Inflammatory macrophage treated with lipopolysaccharide for 1 hour (primary cell): ENCODE data around the gene RHOBTB3.

Source experiments
- DNase-seq, 2 donors: peaks; one replicate each; pipeline ENCODE4 v3.0.0-alpha.2; 2020 to 2022

RHOBTB3 gene

DNA sequence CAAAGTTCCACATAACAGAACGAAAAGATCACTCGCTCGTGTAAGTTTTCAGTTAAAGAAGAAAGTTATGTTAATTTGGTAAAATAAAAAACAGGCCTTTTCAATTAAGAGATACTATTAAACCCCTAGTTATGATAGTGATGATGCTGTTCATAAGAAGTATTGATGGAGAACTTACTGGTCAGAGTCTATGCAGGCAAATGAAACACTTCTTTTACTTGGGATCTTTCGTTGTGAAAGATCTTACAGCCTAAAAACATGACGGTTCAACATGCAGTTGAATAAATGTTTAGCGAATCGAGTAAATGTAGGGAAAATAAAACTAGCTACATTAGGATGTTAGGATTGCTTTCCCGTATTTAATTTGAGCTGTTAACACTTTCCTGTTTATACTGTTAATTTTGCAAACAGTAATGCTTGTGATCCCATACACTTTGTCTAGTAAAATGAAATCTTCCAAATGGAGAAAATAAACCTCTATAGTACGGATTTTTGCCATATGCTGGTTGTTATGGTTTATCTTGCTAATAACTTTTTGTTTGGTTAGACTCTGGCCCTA lies 2.0 kb downstream of the RHOBTB3 start:
- DNase-seq, result no peak

- no peak for DNase-seq
These were observed 3.1 kb downstream of the RHOBTB3 start for GRCh38 chr5:95734187-95734586.

GRCh38 chr5:95734906-95735305 lies 3.8 kb downstream of the RHOBTB3 start:
- DNase-seq, result no peak

GRCh38 chr5:95735406-95735805 lies 4.3 kb downstream of the RHOBTB3 start:
- DNase-seq, result no peak

DNA sequence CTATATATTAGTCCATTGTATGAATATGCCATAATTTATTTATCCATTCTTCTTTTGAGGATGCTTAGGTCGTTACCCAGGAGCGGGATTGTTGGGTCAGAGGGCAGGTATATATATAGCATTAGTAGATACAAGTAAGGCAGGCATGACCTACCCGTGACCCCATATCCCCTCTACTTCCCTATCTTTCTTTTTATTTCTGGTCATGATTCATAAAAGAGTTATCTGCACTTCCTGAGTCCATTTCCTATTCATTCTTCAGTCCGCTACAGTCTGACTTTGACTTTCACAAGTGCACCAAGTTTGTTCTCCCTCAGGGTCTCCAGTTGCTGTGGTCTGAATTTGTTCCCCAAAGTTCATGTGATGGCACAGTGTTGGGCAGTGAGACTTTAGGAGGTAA lies 6.9 kb downstream of the RHOBTB3 start:
- DNase-seq, result peak in 1 of 2 donors; percentile 22

GRCh38 chr5:95738834-95739233 lies 7.7 kb downstream of the RHOBTB3 start:
- DNase-seq, result no peak

DNA sequence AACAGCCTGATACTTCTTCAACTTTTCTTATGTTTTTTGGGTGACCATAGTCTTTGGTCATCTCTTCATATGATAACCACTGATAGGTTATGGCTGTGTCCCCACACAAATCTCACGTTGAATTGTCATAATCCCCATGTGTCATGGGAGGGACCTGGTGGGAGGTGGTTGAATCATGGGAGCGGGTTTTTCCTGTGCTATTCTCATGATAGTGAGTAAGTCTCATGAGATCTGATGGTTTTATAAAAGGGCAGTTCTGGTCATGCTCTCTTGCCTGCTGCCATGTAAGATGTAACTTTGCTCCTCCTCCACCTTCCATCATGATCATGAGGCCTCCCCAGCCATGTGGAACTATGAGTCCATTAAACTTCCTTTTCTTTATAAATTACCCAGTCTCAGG lies 8.7 kb downstream of the RHOBTB3 start:
- peak; percentile 45 to 55 for DNase-seq

DNA sequence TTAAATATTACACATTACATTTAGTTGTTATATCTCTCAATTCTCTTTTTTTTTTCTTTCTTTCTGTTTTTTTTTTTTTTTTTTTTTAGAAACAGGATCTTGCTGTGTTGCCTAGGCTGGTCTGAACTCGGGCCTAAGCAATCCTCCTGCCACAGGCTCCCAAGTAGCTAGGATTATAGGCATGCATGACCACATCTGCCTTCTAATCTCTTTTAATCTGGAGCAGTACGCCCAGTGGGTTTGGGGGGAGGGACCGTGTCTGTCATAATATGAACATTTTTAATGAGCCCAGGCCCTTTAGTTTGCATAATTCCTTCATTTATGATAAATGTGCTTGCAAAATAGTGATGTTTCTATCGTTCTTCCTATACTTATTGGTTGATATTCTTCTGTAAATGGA lies 10.3 kb downstream of the RHOBTB3 start:
- no peak for DNase-seq

DNA sequence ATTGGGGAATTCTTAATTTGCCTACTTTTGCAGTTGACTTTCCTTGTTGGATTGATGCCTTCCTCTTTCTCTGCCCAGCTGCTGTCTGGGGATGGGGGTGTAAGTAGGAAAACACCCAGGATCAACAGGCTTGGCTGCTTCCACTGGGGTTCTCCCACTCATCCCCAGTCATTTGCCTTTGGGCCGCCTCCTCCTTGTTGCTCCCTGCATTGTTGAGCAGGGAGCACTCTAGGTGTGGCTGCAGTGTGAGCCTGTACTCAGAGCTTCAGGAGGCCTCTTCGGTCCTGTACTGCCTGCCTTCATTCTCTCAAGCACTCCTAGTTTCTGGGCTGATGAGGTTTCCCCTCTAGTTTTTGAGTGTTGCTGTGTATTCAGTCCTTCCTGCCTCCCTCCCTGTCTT lies 12.1 kb downstream of the RHOBTB3 start:
- DNase-seq, result peak in 1 of 2 donors; percentile 44

GRCh38 chr5:95743877-95744276 lies 12.7 kb downstream of the RHOBTB3 start:
- no peak for DNase-seq

GRCh38 chr5:95746194-95746593 lies 15.1 kb downstream of the RHOBTB3 start:
- no peak for DNase-seq

- DNase-seq, result no peak
These were observed 15.9 kb downstream of the RHOBTB3 start for GRCh38 chr5:95746722-95747679.

DNA sequence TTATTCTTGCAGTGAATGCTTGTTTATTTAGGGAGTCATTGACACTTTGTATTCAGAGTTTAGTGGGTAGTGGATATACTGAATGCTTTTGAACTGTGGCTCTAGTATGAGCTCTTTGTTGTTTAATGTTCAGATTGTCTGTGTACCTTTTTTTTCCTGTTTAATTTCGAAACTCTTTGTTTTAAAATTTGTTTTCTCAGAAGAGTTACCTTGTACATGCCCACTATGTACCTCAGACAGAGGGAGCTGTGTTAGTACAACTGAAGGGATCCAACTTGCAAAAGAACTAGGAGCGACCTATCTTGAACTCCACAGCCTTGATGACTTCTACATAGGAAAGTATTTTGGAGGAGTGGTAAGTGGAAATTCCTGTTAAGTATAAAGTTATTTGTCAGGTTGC lies 17.0 kb downstream of the RHOBTB3 start:
- DNase-seq, result no peak

GRCh38 chr5:95754545-95754944 lies 23.4 kb downstream of the RHOBTB3 start:
- no peak for DNase-seq

- no peak for DNase-seq
These were observed 27.9 kb downstream of the RHOBTB3 start for GRCh38 chr5:95759005-95759404.

GRCh38 chr5:95759634-95760033 lies 28.5 kb downstream of the RHOBTB3 start:
- DNase-seq, result no peak

- DNase-seq, result peak; percentile 63 to 77
These were observed 29.4 kb downstream of the RHOBTB3 start for GRCh38 chr5:95760273-95761191.

DNA sequence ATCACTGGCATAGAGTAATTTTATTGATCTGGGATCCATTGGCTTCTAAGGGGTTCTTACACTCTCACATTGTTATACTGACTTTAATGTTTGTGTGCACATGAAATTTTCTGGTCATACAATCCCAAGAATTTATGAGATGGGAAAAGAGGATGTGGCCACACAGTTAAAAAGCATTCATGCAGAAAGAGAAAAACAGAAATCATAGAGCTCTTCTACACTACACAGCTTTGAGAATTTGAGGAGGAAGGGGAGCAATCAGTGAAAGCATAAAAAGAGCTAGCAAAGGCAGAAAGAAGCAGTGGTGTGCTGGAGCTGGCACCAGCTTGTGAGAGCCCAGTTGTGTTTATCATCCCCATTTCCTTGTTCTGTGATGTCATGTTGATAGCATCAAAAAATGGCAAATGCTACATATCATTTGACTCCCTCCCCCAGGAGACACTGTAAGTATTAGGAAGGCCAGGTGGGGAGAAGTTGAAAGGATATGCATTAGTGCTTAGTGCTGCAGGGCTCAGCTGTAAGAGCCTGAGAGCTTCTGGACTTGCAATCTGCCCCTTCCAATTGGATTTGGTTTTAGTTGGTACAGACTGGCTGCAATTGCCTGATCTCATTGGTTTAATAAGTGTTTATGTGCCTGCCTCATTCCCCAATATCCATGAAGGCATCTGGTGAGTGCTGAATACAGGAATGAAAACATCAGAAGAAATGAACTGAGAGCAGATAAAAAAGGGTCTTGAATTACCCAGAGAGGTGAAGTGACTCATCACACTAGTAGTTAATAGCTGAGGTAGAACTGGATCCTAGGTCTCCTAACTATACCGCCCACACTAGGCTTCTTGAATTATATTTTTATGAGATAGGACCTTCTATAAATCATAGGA lies 30.9 kb downstream of the RHOBTB3 start:
- DNase-seq, result no peak

DNA sequence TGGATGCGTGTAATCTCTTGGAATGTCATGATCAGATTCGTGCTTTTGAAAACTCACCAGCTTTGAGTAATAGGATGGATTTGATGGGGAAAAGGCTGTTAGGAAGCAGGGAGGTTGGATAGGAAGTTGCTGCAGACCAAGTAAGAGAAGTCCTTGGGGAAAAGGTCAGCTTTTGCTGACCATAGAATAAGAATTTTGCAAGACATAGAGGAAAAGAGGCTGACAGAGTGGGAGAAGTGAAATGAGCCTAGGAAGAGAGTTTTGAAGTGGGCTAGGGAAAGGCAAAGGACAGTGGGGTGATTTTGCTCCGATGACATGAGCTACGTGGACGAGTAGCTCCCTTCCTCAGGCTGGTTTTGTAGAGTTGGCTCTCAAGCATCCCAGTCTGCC lies 31.5 kb downstream of the RHOBTB3 start:
- no peak for DNase-seq

GRCh38 chr5:95763941-95764340 lies 32.8 kb downstream of the RHOBTB3 start:
- DNase-seq, result no peak

DNA sequence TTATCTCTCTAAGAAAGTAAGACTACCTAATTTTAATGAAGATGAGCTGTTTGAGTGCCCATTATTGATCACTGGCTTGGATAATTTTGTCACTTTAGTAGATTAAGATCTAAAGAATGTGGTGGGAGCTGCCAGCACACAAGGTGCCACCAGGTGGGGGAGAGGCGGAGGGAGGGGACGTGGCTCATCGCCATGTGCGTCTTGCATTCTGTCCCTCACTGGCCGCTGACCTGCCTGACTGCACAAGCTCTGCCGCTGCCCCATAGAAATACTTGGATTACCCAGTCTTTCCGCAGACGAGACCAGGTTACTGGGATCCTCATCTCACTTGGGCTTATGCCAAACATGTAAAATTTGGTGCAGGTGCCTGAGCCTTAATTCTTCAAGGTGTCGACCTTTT lies 37.6 kb downstream of the RHOBTB3 start:
- DNase-seq, result no peak
